ENCODE data around the gene WNK2.
A peak's percentile ranks its signal among the peaks of the same experiment; 100 is the strongest.
"Not testable (repeated sequence)": the region's sequence is repeated elsewhere in the genome, so short reads cannot be mapped to it uniquely, and the experiment has no call there.

The WNK2 gene

GRCh38 chr9:93338196-93338595, 154.3 kb downstream of the WNK2 start:
- not testable (repeated sequence) for DNase-seq (ENCODE audit: low spot score)

GRCh38 chr9:93340091-93340490, 156.2 kb downstream of the WNK2 start:
- DNase-seq (ENCODE audit: low spot score): no peak

- not testable (repeated sequence) for DNase-seq (ENCODE audit: low spot score)
Measured at GRCh38 chr9:93341820-93342219, 157.9 kb downstream of the WNK2 start.

- not testable (repeated sequence) for DNase-seq (ENCODE audit: low spot score)
Measured at GRCh38 chr9:93342428-93342827, 158.5 kb downstream of the WNK2 start.

GRCh38 chr9:93343663-93344062, 159.7 kb downstream of the WNK2 start:
- DNase-seq (ENCODE audit: low spot score): no peak

- DNase-seq (ENCODE audit: low spot score): no peak
Measured at GRCh38 chr9:93345643-93346230, 161.8 kb downstream of the WNK2 start.

- no peak for DNase-seq (ENCODE audit: low spot score)
Measured at GRCh38 chr9:93346231-93347112, 162.5 kb downstream of the WNK2 start.

GRCh38 chr9:93347371-93347975, 163.5 kb downstream of the WNK2 start:
- not testable (repeated sequence) for DNase-seq (ENCODE audit: low spot score)

GRCh38 chr9:93353413-93354310, 169.7 kb downstream of the WNK2 start:
- not testable (repeated sequence) for DNase-seq (ENCODE audit: low spot score)

GRCh38 chr9:93354451-93354850, 170.5 kb downstream of the WNK2 start:
- DNase-seq (ENCODE audit: low spot score): peak; percentile 78

- no peak for DNase-seq (ENCODE audit: low spot score)
Measured at GRCh38 chr9:93355827-93356226, 171.9 kb downstream of the WNK2 start.

GRCh38 chr9:93357649-93358048, 173.7 kb downstream of the WNK2 start:
- no peak for DNase-seq (ENCODE audit: low spot score)

GRCh38 chr9:93359907-93360306, 176.0 kb downstream of the WNK2 start:
- DNase-seq (ENCODE audit: low spot score): not testable (repeated sequence)

- DNase-seq (ENCODE audit: low spot score): no peak
Measured at GRCh38 chr9:93361995-93362394, 178.1 kb downstream of the WNK2 start.

GRCh38 chr9:93364734-93365426, 180.9 kb downstream of the WNK2 start:
- no peak for DNase-seq (ENCODE audit: low spot score)

GRCh38 chr9:93365427-93366118, 181.6 kb downstream of the WNK2 start:
- no peak for DNase-seq (ENCODE audit: low spot score)

- DNase-seq (ENCODE audit: low spot score): no peak
Measured at GRCh38 chr9:93366119-93366447, 182.1 kb downstream of the WNK2 start.

GRCh38 chr9:93366486-93366885, 182.5 kb downstream of the WNK2 start:
- not testable (repeated sequence) for DNase-seq (ENCODE audit: low spot score)

GRCh38 chr9:93368437-93368836, 184.5 kb downstream of the WNK2 start:
- DNase-seq (ENCODE audit: low spot score): no peak

- DNase-seq (ENCODE audit: low spot score): no peak
Measured at GRCh38 chr9:93369686-93370085, 185.7 kb downstream of the WNK2 start.
